Stimulated activated CD4-positive, alpha-beta T cell treated with anti-CD3 and anti-CD28 coated beads, TNF-alpha, amount 100 ng/mL, for 1 hour (primary cell): ENCODE results near the gene AOPEP.

ENCODE experiments used
- DNase-seq, 3 donors: peaks; one replicate each; pipeline ENCODE4 v3.0.0-alpha.2; 2020; ENCODE audit warnings: low read depth in 3 of 3, low spot score in 1 of 3

The AOPEP gene

DNA sequence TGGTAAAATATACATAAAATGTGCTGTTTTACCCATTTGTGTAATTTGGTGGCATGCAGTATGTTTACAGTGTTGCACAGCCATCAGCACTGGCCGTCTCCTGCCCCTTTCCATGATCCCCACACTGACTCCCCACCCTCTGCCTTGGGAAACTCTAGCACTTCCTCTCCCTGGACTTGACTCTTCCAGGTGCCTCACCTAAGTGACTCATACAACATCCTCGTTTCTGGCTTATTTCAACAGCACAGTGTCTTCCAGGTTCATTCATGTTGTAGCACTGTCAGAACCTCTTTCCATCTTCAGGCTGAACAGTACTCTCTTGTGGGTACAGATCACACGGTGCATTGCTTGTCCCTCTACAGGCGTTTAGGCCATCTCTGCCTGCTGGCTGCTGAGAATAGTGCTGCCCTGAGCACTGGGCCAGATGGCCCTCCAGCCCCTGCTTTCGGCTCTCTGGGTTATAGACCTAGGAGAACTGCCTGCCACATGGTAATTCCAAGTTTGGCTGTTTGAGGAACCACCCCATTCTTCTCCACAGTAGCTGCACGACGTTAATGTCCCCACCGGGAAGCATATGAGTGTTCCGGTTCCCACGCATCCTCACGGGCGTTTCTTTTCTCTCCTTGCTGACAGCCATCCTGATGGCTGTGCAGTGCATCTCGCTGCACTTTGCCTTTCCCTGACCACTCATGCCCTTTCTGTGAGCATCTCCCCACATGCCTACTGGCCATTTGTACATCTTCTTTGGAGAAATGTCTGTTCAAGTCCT is 379.2 kb downstream of the AOPEP start:
- no peak for DNase-seq

DNA sequence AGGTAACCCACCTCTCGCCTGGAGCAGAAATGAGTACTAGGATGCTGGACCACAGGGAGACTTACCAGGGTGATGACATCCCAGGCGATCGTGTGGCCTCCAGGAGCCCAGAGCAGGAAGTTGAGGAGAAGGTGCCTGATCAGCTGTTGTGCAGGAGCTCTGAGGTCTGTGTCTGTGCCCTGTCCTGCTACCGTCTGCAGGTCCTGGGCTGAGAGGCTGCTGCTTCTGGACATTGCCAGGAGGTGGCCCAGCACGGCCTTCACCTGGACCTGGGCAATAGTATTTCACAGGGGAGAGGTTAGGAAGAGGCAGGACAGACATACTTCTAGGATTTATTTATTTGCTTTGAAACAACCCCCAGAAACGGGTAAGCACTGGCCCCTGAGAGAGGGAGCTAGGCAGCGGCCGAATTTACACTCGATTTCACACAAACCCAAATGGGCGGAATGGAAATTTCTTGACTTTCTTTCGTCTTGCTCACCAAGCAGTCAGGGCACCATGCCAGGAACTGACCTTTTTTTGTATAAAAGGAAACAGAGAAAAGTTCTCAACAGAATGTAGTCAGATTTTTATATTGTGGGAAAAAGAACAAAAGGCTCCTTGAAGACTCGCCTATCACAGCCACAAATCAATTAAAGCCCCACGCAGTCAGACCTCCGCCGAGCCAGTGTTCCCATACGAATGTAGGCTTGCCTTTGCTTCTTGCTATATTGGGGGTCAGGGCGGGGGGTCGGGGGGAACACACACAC is 380.7 kb downstream of the AOPEP start:
- DNase-seq, result no peak

DNA sequence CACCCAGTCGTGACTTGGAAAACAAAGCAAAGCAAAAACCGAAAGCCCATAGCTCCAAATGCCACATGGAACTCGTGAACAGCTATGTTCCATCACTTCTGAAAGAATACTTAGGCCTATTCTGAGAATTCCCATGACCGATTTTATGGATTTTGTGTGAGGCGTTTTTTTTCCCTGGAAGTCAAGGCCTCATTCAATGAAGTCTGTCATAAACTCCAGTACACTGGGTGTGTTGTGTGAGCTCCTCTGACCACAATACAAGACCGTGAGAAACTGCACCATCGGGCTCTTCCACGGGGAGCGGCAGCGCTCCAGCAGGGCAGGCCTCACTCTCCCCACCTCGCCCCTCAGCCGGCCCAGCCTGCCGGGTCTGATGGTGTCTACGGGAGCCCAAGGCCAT is 381.5 kb downstream of the AOPEP start:
- DNase-seq, result no peak

DNA sequence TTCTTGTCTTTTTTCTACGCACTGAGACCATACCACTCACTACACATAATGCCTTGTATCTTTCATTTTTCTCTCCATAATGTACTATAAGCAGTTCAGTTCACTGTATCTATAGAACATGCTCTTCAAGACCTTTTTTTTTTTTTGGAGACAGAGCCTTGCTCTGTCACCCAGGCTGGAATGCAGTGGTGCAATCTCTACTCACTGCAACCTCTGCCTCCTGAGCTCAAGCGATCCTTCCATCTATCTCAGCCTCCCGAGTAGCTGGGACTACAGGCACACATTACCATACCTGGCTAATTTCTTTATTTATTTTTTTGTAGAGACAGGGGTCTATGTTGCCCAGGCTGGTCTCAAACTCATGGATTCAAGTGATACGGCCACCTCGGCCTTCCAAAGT is 382.3 kb downstream of the AOPEP start:
- DNase-seq, result no peak

DNA sequence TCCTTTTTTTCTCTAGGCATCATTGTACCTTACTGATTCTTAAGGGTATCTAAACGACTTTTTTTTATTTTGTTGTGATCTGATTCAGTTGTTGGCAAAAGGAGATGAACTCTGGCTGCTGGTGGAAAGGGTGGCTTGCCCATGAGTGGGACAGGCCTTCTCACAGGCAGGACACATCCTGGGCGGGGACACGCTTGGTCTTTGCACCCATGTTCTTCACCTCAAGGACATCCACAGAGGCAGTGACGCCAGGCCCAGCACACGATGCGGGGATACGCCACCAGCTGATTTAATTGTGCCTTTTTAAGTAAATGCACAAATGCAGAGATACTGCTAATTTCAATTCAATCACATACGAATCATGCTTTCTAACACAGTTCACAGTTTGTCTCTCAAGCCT is 383.0 kb downstream of the AOPEP start:
- no peak for DNase-seq

DNA sequence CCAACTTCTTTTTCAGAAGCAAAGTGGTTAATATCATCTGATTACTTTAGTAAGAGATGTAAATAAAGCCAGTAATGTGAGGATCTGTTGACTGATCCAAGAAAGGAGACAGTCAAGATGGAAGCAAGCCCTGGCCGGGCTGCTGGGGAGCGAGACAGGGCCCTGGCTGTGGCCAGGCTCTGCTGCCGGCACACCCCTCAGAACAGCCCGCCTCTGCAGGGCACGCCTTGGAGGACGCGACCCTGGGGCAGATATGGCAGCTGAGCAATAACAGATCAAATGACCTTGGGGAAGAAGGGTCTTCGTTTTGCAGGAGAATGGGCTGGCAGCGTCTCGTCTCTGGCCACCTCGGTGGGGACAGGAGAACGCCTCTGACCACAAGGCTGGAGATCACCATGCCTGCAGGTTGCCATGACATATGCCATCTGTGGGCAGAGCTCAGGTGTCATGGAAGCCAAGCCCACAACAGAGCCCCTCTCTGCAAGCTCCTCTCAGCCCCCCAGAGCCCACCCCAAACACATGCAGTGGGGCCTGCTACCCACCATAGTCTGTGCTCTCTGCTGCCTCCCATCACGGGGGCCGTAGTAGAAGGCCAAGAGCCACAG is 384.5 kb downstream of the AOPEP start:
- DNase-seq, result no peak

DNA sequence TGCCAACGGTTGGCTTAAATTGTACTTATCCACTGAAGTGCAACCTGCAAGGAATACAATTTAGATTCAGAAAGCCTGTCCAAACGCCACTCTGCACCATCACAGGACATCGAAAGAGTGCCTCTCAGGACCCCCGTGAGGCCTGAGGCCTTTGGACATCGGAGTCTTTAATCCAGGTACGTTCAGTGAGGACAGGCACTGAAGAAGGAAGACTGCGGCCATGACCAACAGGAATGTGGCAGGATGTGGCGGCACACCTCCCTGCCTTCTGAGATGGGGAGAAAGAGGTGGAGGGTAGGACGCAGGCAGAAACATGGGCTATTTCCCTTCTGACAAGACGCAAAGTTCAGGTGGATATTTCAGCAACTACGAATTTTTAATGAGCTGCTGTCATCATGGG is 385.2 kb downstream of the AOPEP start:
- DNase-seq, result no peak

DNA sequence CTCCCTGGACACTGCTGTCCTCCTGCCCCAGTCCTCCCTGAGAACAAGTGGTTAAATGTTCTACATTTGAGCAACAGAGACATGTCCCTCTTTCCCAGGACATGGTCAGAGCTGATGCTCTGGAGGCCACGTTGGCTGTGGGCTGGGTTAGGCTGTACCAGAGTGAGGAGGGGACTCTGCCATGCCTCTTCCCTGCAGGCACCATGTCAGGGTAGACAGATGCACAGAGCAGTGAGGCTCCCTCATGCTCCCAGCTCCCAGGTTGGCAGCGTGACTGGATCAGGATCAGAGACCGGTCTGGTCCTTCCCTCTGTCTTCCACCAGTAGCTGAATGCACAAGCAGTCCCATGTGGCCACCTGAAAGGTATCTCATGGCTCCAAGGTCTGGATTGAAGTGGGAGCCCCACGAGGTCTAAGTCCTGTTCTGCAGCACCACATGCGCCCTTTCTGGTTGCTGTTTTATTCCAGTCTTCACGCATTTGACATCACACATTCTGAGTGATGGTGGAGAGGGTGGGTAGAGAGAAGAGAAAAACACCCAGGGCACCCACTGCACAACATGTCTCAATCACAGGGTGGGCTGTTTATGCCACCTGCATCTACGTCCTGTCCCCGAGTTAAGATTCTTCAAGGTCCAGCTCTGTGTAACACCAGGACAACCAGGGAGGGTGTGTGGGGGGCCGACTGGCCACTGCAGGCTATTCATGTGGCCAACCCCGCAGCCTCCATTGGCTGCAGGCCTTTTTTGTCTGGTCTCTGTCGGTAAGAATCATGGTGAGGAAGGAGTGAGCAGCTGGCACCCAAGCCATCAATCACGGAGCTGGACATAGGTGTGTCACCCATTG is 386.2 kb downstream of the AOPEP start:
- DNase-seq, result no peak

DNA sequence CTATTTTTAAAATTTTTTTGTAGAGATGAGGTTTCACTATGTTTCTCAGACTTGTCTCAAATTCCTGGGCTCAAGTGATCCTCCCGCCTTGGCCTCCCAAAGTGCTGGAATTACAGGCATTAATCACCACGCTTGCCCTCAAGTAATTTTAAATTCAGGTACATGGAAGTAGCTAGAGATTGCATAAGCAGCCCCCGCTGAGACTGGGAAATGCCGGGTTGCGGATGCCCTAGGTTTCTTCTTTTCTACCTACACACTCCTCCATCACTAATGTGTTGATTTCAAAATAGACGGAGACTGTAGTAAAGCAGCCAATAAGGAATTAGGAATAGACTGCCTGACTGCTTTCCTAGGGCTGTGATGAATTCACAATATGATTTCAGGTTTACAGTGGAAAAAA is 388.6 kb downstream of the AOPEP start:
- DNase-seq, result no peak

DNA sequence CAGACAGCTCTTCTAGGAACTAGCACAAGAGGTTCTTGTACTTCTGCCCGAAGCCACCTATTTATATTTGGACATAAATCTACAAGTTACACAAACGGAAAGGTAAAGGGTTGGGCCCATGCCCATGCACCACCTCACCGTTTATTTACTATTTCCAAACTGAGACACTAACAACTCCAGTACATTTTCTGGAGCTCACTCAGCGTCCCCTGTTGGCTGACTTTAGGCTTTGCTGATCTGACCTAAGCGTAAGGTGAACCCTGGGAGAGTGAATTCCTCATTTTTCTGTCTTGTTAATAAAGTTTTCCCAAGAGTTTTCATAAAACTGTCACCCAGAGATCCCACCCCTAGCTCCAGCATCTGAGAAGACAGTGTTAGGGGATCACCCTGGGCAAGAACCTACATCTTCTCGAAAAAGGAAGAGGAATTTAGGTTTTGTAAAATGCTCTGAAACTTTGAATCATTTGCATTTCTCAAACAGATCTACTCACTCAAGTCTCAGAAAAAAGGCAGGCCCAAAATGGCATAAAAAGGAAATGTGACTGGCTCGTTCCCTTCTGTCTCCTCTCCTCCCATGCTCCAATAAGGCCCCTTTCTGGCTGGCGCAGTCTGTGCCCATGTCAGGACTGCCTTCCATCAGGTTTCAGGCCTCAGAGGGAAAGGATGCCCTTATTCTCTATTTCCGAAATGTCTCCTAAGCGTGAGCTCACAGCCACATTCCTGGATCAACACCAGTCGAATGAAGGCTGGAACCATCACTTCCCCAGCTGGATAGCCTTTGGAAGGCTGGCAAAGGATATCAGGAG is 389.7 kb downstream of the AOPEP start:
- DNase-seq, result no peak

DNA sequence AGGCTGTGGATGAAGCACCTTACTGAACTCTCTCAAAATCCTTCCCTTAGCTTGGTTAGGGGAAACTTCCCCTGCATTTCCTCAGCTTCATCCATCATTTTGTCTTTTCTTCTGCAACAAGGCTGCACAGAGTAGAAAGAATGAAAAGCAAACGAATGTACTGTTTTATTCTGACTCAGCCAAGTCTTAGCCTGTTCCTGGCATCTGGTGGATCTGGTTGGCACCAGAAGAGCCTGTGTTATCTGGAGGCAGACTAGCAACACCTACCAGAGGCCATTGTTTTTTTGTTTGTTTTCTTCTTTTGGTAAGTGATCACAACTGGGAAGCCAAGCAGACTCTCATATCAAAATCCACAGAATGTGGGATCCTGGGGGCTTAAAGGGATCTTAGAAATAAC is 390.3 kb downstream of the AOPEP start:
- DNase-seq, result no peak

DNA sequence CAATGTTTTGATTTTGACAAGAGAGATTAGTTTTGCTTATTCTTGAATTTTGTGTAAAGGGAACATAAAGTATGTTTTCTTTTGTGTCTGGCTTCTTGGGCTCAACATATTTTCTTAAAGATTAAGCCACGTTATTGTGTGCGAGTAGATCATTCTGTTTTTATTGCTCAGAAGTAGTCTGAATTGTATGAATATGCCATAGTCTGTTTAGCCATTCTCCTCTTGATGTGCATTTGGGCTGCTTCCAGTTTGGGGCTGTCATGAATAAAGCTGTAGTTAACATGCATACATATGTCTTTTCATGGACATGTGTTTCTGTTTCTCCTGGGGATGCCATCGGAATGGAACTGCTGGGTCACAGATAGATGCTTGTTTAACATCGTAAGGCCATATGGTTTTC is 392.1 kb downstream of the AOPEP start:
- DNase-seq, result no peak

DNA sequence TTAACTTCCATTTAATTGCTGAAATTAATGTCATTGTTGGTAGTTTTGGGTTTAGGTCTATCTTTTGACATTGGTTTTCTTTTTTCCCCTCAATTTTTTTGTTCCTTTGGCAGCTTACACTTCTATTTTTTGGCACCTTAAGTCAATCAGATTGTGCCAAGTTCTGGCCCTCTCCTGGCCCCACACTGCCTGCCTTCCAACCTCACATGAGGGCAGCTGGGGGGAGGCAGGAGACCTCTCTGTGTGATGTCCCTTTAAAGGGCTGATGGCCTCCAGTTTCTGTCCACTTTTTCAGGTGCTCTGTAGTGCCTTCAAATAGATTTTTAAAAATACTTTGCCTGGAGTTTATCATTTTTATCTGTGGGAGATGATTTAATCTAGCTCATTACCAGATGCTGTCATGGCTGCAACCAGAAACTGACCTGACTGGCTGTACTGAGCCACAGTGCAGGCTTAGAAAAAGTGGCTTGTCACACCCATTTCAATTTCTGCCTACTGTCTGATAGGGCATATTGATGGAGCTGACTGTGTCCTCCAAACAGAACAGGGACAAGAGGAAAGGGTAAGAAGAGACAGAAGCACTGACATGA is 394.4 kb downstream of the AOPEP start:
- DNase-seq, result no peak

DNA sequence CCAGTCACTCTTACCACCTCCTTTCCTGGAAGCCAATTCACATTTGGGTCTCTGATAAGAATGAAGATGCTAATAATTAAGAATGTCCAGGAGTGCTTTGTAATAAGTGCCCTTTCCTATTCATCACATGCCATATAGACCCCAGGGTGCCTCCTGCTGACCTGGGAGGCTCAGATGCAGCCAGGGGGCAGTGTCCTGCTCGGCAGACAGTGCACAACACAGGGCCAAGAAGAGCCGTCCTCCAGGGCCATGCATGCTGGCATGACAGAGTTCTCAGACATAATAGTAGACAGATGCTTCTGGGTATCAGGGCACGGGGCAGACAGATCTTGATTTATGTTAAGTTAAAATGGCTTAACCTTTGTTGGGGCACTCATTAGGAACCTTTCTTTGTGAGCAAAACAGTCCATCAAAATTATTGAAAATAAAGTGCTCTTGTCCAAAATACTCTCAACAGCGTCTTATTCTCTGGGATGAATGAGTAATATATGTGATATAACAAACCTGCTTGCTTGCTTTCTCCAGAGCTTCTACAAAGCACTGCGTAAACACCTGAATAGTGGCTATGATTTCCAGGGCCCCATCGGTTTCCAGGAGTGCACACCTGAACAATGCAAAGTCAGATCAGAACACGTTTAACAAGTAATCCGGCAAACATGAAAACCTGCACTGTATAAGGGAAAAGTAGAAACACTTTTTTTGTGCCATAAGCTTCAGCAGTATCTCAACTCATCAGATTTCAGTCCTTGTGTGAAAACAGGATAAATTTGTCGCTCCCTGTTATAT is 398.3 kb downstream of the AOPEP start:
- DNase-seq, result no peak

DNA sequence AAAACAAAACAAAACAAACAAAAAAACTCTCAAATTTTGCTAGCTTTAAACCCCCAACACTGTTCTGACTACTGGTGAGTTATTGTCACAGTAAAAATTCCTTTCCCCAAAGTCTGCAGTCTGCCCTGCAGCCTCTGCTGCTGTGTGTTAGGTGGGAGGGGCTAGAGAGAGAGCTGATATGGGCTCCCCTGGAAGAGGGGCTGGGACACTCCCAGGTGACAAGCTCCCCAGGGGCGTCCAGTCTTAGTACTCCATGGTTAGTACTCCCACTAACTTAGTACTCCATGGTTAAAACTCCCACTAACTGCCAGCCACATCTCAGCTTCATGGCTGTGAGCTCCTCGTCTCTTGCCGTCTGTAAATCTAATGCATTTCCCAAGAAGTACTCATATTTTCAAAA is 399.2 kb downstream of the AOPEP start:
- no peak for DNase-seq

DNA sequence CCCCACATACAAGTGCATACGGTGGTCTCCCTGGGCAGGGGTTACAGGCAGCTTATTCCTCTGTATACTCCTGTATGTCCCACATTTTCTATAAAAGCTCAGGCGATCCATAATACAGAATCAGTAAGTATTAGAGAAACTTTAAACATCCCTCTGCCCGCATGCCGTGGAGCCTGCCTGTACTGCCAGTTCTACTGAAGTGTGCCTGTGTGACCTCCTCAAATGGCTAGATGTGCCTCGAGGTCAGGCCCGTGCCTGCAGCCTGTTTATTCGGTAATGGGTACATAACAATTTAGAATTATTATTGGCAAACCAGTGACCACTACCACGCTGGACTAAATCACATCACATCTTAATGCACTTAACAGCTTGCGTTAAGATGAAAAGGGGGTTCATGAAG is 400.2 kb downstream of the AOPEP start:
- no peak for DNase-seq

DNA sequence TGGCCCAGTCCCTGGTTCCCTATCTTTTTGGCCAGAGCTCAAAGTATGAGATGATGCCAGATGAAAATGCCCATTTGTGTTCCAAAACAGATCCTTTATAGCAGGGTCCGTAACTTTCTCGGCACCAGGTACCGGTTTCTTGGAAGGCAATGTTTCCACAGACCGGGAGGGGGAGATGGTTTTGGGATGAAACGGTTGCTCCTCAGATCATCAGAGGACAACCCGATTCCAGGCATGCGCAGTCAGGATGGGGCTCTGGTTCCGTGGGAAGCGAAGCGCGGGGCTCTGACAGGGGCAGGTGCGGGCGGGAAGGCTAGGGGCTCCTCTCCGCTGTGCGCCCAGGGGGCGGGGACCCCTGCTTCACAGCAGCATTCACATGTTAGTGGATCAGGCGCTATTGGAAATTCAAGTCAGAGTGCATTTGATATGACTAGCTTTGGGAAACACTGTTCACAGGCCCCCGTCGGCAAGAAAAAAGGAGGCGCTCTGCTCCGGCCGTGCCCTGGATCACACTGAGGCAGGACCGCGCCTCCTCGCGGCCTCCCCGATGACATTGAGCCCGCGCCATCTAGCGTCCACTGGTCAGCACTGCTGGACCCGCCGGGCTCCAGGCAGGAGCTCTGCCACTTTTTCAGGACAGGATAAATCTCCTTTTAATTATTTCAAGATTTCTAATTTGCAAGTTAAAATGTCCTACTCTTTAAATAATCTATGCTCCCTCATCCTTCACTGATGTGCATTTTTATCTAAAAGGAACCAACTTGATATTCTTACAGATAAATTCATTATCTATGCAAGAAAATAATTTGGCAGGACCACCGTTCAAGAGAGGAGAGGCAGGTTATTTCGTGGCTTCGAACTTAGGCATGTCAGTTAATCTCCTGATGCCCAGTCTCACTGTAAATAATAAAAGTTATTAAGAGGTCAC is 401.0 kb downstream of the AOPEP start:
- peak; percentile 22 to 59 (median 25) for DNase-seq

DNA sequence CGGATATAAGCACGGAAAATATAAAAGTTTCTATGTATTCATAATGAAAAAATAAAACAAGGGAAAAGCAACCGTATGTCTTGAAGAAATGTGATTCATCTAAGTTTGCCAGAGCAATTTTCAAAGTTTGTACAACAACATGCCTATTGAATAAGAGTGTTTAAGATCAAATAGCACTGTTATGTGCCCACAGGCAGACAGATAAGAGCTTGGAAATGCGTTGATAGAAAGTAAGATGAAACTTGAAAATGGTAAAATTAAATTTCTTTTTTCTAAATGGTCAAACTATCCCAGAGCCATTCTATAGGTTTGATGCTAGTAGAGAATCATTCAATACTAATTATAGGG is 401.7 kb downstream of the AOPEP start:
- no peak for DNase-seq
